ENCODE measurements around the gene SMURF1.

GRCh38 chr7:99011341-99011705 is 132.6 kb downstream of the SMURF1 start:
- TF ChIP-seq CTCF (IDR thresholded peaks at IDR 0.05), result no peak
- no peak for TF ChIP-seq POLR2A (IDR thresholded peaks at IDR 0.05)
- no peak for TF ChIP-seq EP300 (IDR thresholded peaks at IDR 0.05)
